Neural cell (in vitro differentiated cells): ENCODE measurements around the gene CPB2. TPM values are rescaled to one million over a fixed set of nuclear protein-coding genes. Genes with fewer than 3 reads are reported as not detected.

ENCODE experiments used
- H2AFZ ChIP-seq: fragments of 200-600, 300-800 bp; sonication (generic), shearing (Covaris generic); 2 replicates; pipeline ENCODE4 v1.6.0; 2014; ENCODE audit warnings: low read depth, mild to moderate bottlenecking, antibody characterized with exemption, low read length, moderate library complexity
- H3F3A ChIP-seq: fragments of 200-600 bp; shearing (Covaris generic); 2 replicates; pipeline ENCODE4 v1.6.1; 2016; ENCODE audit warnings: mild to moderate bottlenecking, moderate library complexity, mixed read lengths, antibody characterized with exemption, low read length; ENCODE audit not compliant: insufficient read depth, poor library complexity, severe bottlenecking
- H3K27ac ChIP-seq: fragments of 200-600, 300-800 bp; sonication (generic), shearing (Covaris generic); 2 replicates; pipeline ENCODE4 v1.5.1; 2014; ENCODE audit warnings: mild to moderate bottlenecking, low read length, moderate library complexity
- H3K27me3 ChIP-seq: fragments of 300-800, 200-600 bp; sonication (generic), shearing (Covaris generic); 2 replicates; pipeline ENCODE4 v1.6.0; 2014; ENCODE audit warnings: mild to moderate bottlenecking, low read depth, low read length, moderate library complexity; ENCODE audit not compliant: insufficient read depth
- H3K36me3 ChIP-seq: fragments of 300-800, 200-600 bp; sonication (generic), shearing (Covaris generic); 2 replicates; pipeline ENCODE4 v1.5.1; 2014; ENCODE audit warnings: mild to moderate bottlenecking, antibody characterized with exemption, low read length, moderate library complexity; ENCODE audit not compliant: insufficient read depth
- H3K4me2 ChIP-seq: fragments of 300-800, 200-600 bp; sonication (generic), shearing (Covaris generic); 2 replicates; pipeline ENCODE4 v1.6.0; 2014; ENCODE audit warnings: mild to moderate bottlenecking, low read length
- H3K4me3 ChIP-seq: fragments of 300-800, 200-600 bp; sonication (generic), shearing (Covaris generic); 2 replicates; pipeline ENCODE4 v1.5.1; 2014; ENCODE audit warnings: mild to moderate bottlenecking, low read length, moderate library complexity
- H3K79me2 ChIP-seq: fragments of 200-600 bp; shearing (Covaris generic); replicated peaks from 2 replicates; pipeline ENCODE4 v1.6.0; 2014; ENCODE audit warnings: mild to moderate bottlenecking, low read length, moderate library complexity; ENCODE audit not compliant: insufficient read depth
- H3K9ac ChIP-seq: fragments of 300-800, 200-600 bp; sonication (generic), shearing (Covaris generic); 2 replicates; pipeline ENCODE4 v1.6.1; 2016; ENCODE audit warnings: mild to moderate bottlenecking, low read length, mixed read lengths
- H3K9me2 ChIP-seq: fragments of 200-600 bp; shearing (Covaris generic); 2 replicates; pipeline ENCODE4 v1.6.1; 2016; ENCODE audit warnings: mild to moderate bottlenecking, low read length, mixed read lengths; ENCODE audit not compliant: insufficient read depth
- H3K9me3 ChIP-seq: fragments of 200-600, 300-800 bp; sonication (generic), shearing (Covaris generic); 2 replicates; pipeline ENCODE4 v1.6.1; 2016; ENCODE audit warnings: mild to moderate bottlenecking, mixed run types, low read length, moderate library complexity, mixed read lengths
- H4K20me1 ChIP-seq: fragments of 200-600 bp; shearing (Covaris generic); 2 replicates; pipeline ENCODE4 v1.6.1; 2016; ENCODE audit warnings: mild to moderate bottlenecking, mixed run types; ENCODE audit not compliant: insufficient read depth
- CTCF ChIP-seq: fragments of 450-650 bp; IDR thresholded peaks from 2 replicates; pipeline ENCODE4 v1.5.1; 2014; ENCODE audit warnings: antibody characterized with exemption, mild to moderate bottlenecking, moderate library complexity; ENCODE audit not compliant: poor library complexity, severe bottlenecking
- EP300 ChIP-seq: fragments of 450-650 bp; conservative IDR thresholded peaks from 2 replicates; pipeline ENCODE4 v1.6.1; 2014; ENCODE audit warnings: antibody characterized with exemption, mild to moderate bottlenecking, moderate library complexity; ENCODE audit not compliant: poor library complexity, severe bottlenecking
- EZH2 ChIP-seq: fragments of 200-600, 300-800 bp; shearing (Covaris generic), sonication (generic); IDR thresholded peaks from 2 replicates; pipeline ENCODE4 v1.6.1; 2014; ENCODE audit warnings: antibody characterized with exemption, low read length, borderline replicate concordance, mild to moderate bottlenecking; ENCODE audit not compliant: insufficient read depth, poor library complexity, severe bottlenecking
- MXI1 ChIP-seq: fragments of 450-650 bp; conservative IDR thresholded peaks from 2 replicates; pipeline ENCODE4 v1.6.1; 2014; ENCODE audit warnings: antibody characterized with exemption, mild to moderate bottlenecking; ENCODE audit not compliant: poor library complexity, severe bottlenecking
- POLR2AphosphoS5 ChIP-seq: IDR thresholded peaks from 2 replicates; pipeline ENCODE4 v1.6.1; 2012
- RAD21 ChIP-seq: fragments of 450-650 bp; conservative IDR thresholded peaks from 2 replicates; pipeline ENCODE4 v1.6.1; 2014; ENCODE audit warnings: antibody characterized with exemption, mild to moderate bottlenecking, moderate library complexity
- REST ChIP-seq: IDR thresholded peaks from 2 replicates; pipeline ENCODE4 v1.6.1; 2012; ENCODE audit warnings: borderline replicate concordance
- SMC3 ChIP-seq: fragments of 450-650 bp; conservative IDR thresholded peaks from 2 replicates; pipeline ENCODE4 v1.6.1; 2014; ENCODE audit warnings: antibody characterized with exemption, mild to moderate bottlenecking, moderate library complexity; ENCODE audit not compliant: poor library complexity
- TAF1 ChIP-seq: IDR thresholded peaks from 2 replicates; pipeline ENCODE4 v1.6.1; 2012; ENCODE audit warnings: low read depth
- polyA plus RNA-seq: library from polyadenylated mRNA; depleted of rRNA; stranded (reverse); fragments of >200 nt; gene quantifications from 2 replicates; pipeline ENCODE4 v1.2.3, GENCODE V29; 2014

Gene CPB2
- polyA plus RNA-seq, 1 donor from 2014 or later, result not detected

- no peak for TF ChIP-seq CTCF
- H3K9ac ChIP-seq, result no peak overlapping the region
- no peaks in the 10 kb centered on the region for H3K36me3 ChIP-seq
- no peak overlapping the region for H3K4me2 ChIP-seq
- H3K79me2 ChIP-seq, result no peaks in the 10 kb centered on the region
- H3K9me3 ChIP-seq, result no peaks in the 10 kb centered on the region
- H3K27ac ChIP-seq, result no peak overlapping the region
- H3K27me3 ChIP-seq, result no peaks in the 10 kb centered on the region
- no peaks in the 10 kb centered on the region for H3K9me2 ChIP-seq
- H3F3A ChIP-seq, result no peaks in the 10 kb centered on the region
- H3K4me3 ChIP-seq, result no peak overlapping the region
- H2AFZ ChIP-seq, result no peak overlapping the region
- H4K20me1 ChIP-seq, result no peaks in the 10 kb centered on the region
Observed at GRCh38 chr13:46101002-46101401, 3.8 kb downstream of the CPB2 start.

- H2AFZ ChIP-seq, result no peak overlapping the region
- H3K9me2 ChIP-seq, result no peaks in the 10 kb centered on the region
- TF ChIP-seq CTCF, result no peak
- no peak for TF ChIP-seq REST
- no peak for TF ChIP-seq TAF1
- no peak for TF ChIP-seq RAD21
- TF ChIP-seq EZH2, result no peak
- no peak for TF ChIP-seq EP300
- TF ChIP-seq POLR2AphosphoS5, result no peak
- no peak for TF ChIP-seq MXI1
- TF ChIP-seq SMC3, result no peak
- no peaks in the 10 kb centered on the region for H4K20me1 ChIP-seq
- H3K79me2 ChIP-seq, result no peaks in the 10 kb centered on the region
- no peak overlapping the region for H3K4me3 ChIP-seq
- no peak overlapping the region for H3K27ac ChIP-seq
- no peak overlapping the region for H3K4me2 ChIP-seq
- no peaks in the 10 kb centered on the region for H3K27me3 ChIP-seq
- no peaks in the 10 kb centered on the region for H3F3A ChIP-seq
- H3K9ac ChIP-seq, result no peak overlapping the region
- H3K9me3 ChIP-seq, result no peaks in the 10 kb centered on the region
- no peaks in the 10 kb centered on the region for H3K36me3 ChIP-seq
Observed at GRCh38 chr13:46100191-46100815, 4.5 kb downstream of the CPB2 start.
